Hepatocyte (in vitro differentiated cells): ENCODE results near the gene BOK.

Experiments used
- CTCF ChIP-seq: fragments of 200-600 bp; sonication (generic); IDR thresholded peaks from 2 replicates; pipeline ENCODE4 v1.5.1; 2016; ENCODE audit warnings: antibody characterized with exemption, mild to moderate bottlenecking; ENCODE audit not compliant: poor library complexity
- EZH2 ChIP-seq: fragments of 200-600 bp; sonication (generic); IDR thresholded peaks from 2 replicates; pipeline ENCODE4 v1.6.1; 2016; ENCODE audit warnings: antibody characterized with exemption, mild to moderate bottlenecking, borderline replicate concordance
- EZH2phosphoT487 ChIP-seq: fragments of 200-600 bp; sonication (generic); IDR thresholded peaks from one replicate; pipeline ENCODE4 v1.6.1; 2018; ENCODE audit warnings: antibody characterized with exemption, mild to moderate bottlenecking, low read depth, moderate library complexity; ENCODE audit not compliant: unreplicated experiment, severe bottlenecking

GRCh38 chr2:241615041-241615440, 56.5 kb downstream of the BOK start:
- TF ChIP-seq EZH2 (no peak), CTCF (no peak), EZH2phosphoT487 (no peak)
